Panc1 (cell line): ENCODE measurements around the gene TXNRD1. TPM values are rescaled to one million over a fixed set of nuclear protein-coding genes. Genes with fewer than 3 reads are reported as not detected.
A peak's percentile ranks its signal among the peaks of the same experiment; 100 is the strongest.

Experiments
- ATAC-seq: fragments of 200-7000 bp; cut with Tn5 transposase; 2 replicates; pipeline ENCODE4 v1.9.1; 2020; ENCODE audit warnings: mild to moderate bottlenecking, moderate library complexity
- BruUV-seq: library from RNA; stranded (reverse); fragments of 400-500 nt; replicated peaks from 2 replicates; lab custom pipeline; 2021; lab: Mats Ljungman, UMichigan
- CTCF ChIA-PET: fragments of 300-600 bp; sonication (Branson Sonifier 250); formaldehyde crosslinking; loops from one replicate; lab custom pipeline; 2022; ENCODE audit warnings: antibody characterized with exemption; lab: Charles Lee
- POLR2A ChIA-PET: fragments of 300-600 bp; sonication (Branson Sonifier 250); formaldehyde crosslinking; loops from one replicate; lab custom pipeline; 2022; ENCODE audit warnings: antibody characterized with exemption; lab: Charles Lee
- DNase-seq: peaks from one replicate; pipeline ENCODE4 v3.0.0-alpha.2; 2010; ENCODE audit warnings: low read depth, low spot score
- H3K27ac ChIP-seq: 2 replicates; pipeline ENCODE4 v1.5.1; 2011; ENCODE audit warnings: mild to moderate bottlenecking, low read length, inconsistent platforms
- H3K27me3 ChIP-seq: fragments of 200-500 bp; sonication (Bioruptor generic); 2 replicates; pipeline ENCODE4 v1.6.0; 2014; ENCODE audit warnings: low read length, inconsistent platforms; ENCODE audit not compliant: control insufficient read depth, insufficient read depth
- H3K36me3 ChIP-seq: fragments of 200-500 bp; sonication (Bioruptor generic); 2 replicates; pipeline ENCODE4 v1.5.1; 2014; ENCODE audit warnings: inconsistent platforms, mild to moderate bottlenecking, low read length, moderate library complexity; ENCODE audit not compliant: control insufficient read depth, insufficient read depth
- H3K4me1 ChIP-seq: 2 replicates; pipeline ENCODE4 v1.5.1; 2011; ENCODE audit warnings: inconsistent platforms, mild to moderate bottlenecking, low read length, moderate library complexity; ENCODE audit not compliant: control insufficient read depth, insufficient read depth
- H3K4me3 ChIP-seq, 2 experiments: 2 replicates each; pipeline ENCODE4 v1.5.1; 2011 to 2012; ENCODE audit warnings: low read depth in 2 of 2, low read length in 2 of 2, mild to moderate bottlenecking in 2 of 2, inconsistent platforms in 1 of 2, moderate library complexity in 1 of 2
- H3K9me3 ChIP-seq: fragments of 200-500 bp; sonication (Bioruptor generic); 2 replicates; pipeline ENCODE4 v1.5.1; 2014; ENCODE audit warnings: low read depth, mild to moderate bottlenecking, inconsistent platforms, low read length, moderate library complexity; ENCODE audit not compliant: control insufficient read depth, insufficient read depth
- CTCF ChIP-seq: fragments of 450-650 bp; IDR thresholded peaks from 2 replicates; pipeline ENCODE4 v1.5.1; 2017; ENCODE audit warnings: mild to moderate bottlenecking
- POLR2AphosphoS5 ChIP-seq: IDR thresholded peaks from 2 replicates; pipeline ENCODE4 v1.6.1; 2012; ENCODE audit warnings: mild to moderate bottlenecking, low read depth, low read length, moderate library complexity
- SIN3A ChIP-seq: IDR thresholded peaks from 2 replicates; pipeline ENCODE4 v1.6.1; 2012; ENCODE audit warnings: low read depth, mild to moderate bottlenecking, low read length, moderate library complexity, borderline replicate concordance; ENCODE audit not compliant: insufficient read depth
- TCF7L2 ChIP-seq: IDR thresholded peaks from 2 replicates; pipeline ENCODE4 v1.6.1; 2011; ENCODE audit warnings: mild to moderate bottlenecking, low read depth, low read length, inconsistent platforms
- in situ Hi-C: cut with HindIII; loops from 2 replicates; pipeline ENCODE4 v1.10.0; 2016; ENCODE audit warnings: low sequenced_read_pairs, low pct_unique_long_range_greater_than_20kb
- intact Hi-C: fragments of 100-400 bp; cut with micrococcal nuclease; formaldehyde crosslinking; loops from one replicate; pipeline ENCODE4 v1.10.0; 2022; ENCODE audit not compliant: unreplicated experiment
- total RNA-seq: library from RNA; stranded (reverse); gene quantifications from one replicate; pipeline ENCODE4 v1.2.1, GENCODE V29; 2021; ENCODE audit not compliant: unreplicated experiment

Gene TXNRD1
- total RNA-seq, 1 experiment from 2014 or later = 348 TPM

- 0 out of 2 replicates have a peak, but pooled peaks have one; percentile 17 for TF ChIP-seq SIN3A
- TF ChIP-seq TCF7L2 = no peak
- Histone ChIP-seq H3K27ac (peak overlapping the region; percentile 99), H3K4me1 (peaks cover 41% of the 10 kb centered on the region), H3K36me3 (peaks cover 8% of the 10 kb centered on the region), H3K9me3 (no peaks in the 10 kb centered on the region), H3K27me3 (no peaks in the 10 kb centered on the region), H3K4me3 (peak overlapping the region; percentile 86 to 87)
- in situ Hi-C loops (no loop called here), intact Hi-C loops (no loop called here)
- no TSS peak for BruUV-seq
- ChIA-PET CTCF (no interaction called here), POLR2A (interaction anchor here (0.6 to 1.0 kb wide), 4 partner anchors 17 to 78 kb away, joined by 4 to 10 read pairs (median 6); no protein-coding TSS in a partner anchor)
- no peak for DNase-seq
- no peak for ATAC-seq
Observed at GRCh38 chr12:104290320-104290719, 74.7 kb downstream of the TXNRD1 start.

GRCh38 chr12:104290855-104291254, 75.3 kb downstream of the TXNRD1 start:
- H3K27me3 ChIP-seq = no peaks in the 10 kb centered on the region
- H3K27ac ChIP-seq = peak overlapping the region; percentile 81
- intact Hi-C loops = no loop called here
- H3K9me3 ChIP-seq = no peaks in the 10 kb centered on the region
- no peak for DNase-seq
- ChIA-PET POLR2A (interaction anchor here (0.6 to 0.7 kb wide), 2 partner anchors 75 to 78 kb away, joined by 4 to 12 read pairs; partner anchors contain the start of gene TXNRD1), CTCF (no interaction called here)
- in situ Hi-C loops = no loop called here
- no peak for ATAC-seq
- no TSS peak for BruUV-seq
- H3K4me3 ChIP-seq = peak overlapping the region; percentile 86 to 87
- H3K36me3 ChIP-seq = peaks cover 11% of the 10 kb centered on the region
- TF ChIP-seq TCF7L2 (no peak), POLR2AphosphoS5 (0 out of 2 replicates have a peak, but pooled peaks have one; percentile 31)
- peaks cover 41% of the 10 kb centered on the region for H3K4me1 ChIP-seq

DNA sequence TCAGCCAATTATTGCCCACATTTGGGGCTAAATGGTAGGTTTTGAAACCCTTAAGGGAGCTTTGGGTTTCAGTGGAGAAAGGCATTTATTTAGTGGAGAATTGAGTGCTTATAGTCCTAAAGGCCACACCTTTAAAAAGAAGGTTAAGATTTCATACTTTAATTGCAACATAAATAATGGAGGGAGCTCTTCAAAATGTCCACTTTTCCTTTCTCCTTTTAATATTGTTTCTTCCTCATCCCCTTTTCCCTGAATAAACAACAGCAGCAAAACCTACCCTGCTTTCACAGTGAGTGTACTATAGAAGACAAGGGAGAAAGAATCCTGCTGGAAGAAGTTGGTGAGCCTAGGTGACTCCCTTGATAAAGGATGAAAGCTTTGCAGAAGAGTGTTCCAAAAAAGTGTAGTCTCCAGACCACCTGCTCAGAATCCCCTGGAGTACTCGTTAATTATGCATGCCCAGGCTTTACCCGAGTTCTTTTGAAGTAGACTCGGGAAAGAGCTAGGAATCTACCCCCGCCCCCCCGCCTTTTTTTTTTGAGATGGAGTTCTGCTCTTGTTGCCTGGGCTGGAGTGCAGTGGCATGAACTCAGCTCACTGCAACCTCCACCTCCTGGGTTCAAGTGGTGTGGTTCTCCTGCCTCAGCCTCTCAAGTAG, 76.4 kb downstream of the TXNRD1 start:
- no peaks in the 10 kb centered on the region for H3K9me3 ChIP-seq
- H3K4me3 ChIP-seq = peak overlapping the region; percentile 37 to 86
- DNase-seq (no peak), ATAC-seq (no peak)
- H3K27ac ChIP-seq = peak overlapping the region; percentile 94
- TF ChIP-seq POLR2AphosphoS5 (peak; percentile 41; the same call in 1 of the 2 replicates), CTCF (no peak)
- intact Hi-C loops = no loop called here
- in situ Hi-C loops = no loop called here
- CTCF ChIA-PET = interaction anchor here (0.6 kb wide), 2 partner anchors 75 to 183 kb away, joined by 4 to 9 read pairs; no protein-coding TSS in a partner anchor
- no peaks in the 10 kb centered on the region for H3K27me3 ChIP-seq
- peaks cover 43% of the 10 kb centered on the region for H3K4me1 ChIP-seq
- no TSS peak for BruUV-seq
- POLR2A ChIA-PET = interaction anchor here (0.5 to 1.9 kb wide), 4 partner anchors 16 to 92 kb away, joined by 3 to 9 read pairs (median 4); no protein-coding TSS in a partner anchor
- H3K36me3 ChIP-seq = peaks cover 15% of the 10 kb centered on the region
